GM18909 (cell line): Measurements from ENCODE around the gene SORCS2.

ENCODE experiments used
- ATAC-seq: cut with Tn5 transposase; IDR thresholded peaks from one replicate; pipeline ENCODE4 v1.9.1; 2021; ENCODE audit warnings: mild to moderate bottlenecking; ENCODE audit not compliant: unreplicated experiment, poor library complexity

Gene SORCS2

DNA sequence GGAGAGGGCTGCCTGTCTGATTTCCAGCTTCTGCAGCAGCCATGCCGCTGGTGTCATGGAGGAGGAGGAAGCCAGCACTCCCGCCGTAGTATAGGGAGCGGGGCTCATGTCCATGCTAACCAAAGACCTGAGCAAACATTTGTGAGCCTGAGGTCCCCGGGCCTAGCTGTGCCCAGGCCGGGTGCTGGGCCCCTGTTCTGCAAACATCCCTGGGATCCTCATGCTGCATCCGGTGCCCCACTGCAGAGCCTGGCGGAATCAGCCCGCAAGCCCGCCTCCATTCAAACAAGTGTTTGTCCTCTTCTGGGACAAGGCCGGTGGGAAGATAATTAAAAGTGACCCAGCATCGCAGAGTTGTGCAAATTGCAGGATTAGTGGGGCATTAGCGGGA is 106.3 kb downstream of the SORCS2 start:
- no peak for ATAC-seq

DNA sequence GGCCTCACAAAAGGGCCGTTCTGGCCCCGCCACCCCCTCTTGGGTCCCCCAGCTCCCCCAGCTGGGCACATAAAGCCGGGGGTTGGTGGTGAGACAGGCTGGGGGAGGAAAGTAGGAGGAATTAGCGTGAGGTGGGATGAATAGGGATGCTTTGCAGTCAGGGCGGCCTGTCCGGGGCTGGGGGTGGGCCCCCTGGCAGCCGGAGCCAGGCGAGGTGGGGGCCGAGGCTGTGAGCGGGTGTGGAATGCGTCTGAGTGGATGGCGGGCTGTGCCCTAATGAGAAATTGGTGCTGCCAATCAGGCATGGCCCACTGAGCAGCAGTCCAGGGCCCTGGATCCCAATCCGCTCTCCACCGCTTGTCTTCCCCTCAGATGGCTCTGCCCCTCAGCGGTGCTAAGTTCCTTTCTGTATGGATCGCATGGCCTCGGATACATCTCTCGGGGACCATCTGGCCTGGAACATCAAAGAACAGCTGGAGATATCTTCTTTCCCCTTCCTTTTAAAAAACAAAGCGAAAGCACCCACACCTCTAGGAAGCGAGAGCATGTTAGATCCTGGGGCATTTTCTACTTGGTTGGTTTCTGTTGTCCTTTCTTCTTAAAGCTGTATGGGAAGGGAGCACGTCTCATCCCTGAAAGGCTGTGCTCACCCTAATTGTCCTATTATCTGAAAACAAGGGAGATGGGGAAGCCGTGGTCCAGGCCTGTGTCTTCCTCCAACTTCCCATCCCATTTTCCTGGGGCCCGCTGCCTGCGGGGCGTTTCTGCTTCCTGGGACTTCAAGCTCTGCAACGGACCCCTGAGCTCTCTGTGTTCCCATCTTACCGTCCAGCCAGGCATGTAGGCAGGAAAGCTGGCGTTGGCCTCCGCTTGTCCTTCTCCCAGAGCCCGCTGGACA is 106.9 kb downstream of the SORCS2 start:
- ATAC-seq: no peak

- no peak for ATAC-seq
These were observed 107.8 kb downstream of the SORCS2 start for GRCh38 chr4:7299908-7300710.

- ATAC-seq: no peak
These were observed 108.4 kb downstream of the SORCS2 start for GRCh38 chr4:7300711-7301095.

DNA sequence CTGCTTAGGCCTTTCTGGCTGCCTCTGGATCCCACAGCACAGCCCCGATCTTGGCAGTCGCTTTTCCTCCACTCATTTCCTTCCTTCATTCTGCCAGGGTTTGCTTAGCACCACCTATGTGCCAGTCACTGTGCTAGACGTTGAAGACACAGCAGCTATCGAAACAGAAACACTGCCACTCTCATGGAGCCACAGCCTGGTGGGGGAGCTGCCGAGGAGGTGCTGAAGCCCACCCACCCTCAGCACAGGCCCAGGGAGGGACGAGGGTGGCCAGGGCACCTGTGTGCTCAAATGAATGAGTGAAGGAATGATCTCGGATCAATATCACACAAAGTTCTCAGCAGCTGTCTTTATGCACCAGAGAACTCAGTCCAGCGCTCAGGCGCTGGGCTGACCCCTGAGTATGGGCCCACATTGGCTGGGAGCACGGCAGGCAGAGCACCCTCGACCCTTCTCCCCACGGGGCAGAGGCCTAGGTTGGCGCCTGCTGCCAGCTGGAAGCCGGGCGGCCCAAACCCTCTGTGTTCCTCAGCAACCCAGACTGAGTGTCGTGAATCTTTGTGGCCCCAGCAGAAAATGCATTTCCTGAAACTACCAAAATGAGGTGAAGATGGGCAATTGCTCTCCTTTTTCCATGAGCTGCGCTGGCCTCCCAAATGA is 108.9 kb downstream of the SORCS2 start:
- ATAC-seq: no peak

GRCh38 chr4:7301846-7302630 is 109.7 kb downstream of the SORCS2 start:
- no peak for ATAC-seq

DNA sequence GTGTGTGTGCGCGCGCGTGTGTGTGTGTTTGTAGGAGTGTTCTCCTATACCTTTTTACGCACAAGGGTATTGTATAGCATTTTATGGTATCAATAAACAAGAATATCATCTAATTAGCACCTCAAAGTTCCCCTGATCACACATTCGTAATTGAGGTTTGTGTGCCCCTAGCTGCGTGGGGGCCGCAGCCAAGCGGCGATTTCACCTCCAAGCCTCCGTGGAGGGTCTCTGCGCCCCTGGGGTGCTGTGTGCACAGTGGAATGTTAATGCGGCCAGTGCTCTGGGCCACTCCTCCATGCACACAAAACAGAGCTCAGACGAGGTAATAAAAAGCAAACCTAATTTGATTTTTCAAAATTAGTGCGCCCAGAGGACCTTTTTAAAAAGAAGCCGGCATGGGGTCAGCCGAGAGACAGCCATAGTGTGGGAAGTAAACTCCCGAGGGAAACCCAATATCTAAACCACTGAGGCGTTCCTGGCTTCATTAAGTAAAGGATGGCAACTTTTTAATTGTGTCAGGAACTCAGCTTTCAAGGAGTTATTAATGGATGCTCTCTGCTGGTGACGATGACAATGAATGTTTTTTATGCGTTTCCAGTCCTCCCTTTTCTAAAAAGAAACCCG is 110.6 kb downstream of the SORCS2 start:
- ATAC-seq: no peak

- no peak for ATAC-seq
These were observed 111.2 kb downstream of the SORCS2 start for GRCh38 chr4:7303561-7303960.

DNA sequence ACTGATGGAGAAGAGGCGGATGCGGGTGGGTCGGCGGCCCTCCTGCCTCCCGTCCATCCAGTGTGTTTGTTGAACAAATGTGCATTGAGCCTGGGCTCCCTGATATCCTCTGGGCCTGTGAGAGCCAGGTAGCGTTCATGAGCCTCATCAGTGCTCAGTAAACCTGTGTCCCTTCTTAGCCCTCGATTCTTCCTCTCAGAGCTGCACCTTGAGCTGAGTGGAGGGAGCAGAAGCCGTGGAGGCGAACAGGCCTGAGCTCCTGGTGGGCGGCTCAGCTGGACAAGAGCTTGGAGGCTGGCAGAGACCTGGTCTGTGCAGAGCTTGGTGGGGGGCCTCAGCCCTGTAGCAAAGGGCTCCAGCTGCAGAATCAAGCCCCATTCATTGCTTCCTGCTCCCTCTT is 112.1 kb downstream of the SORCS2 start:
- no peak for ATAC-seq

DNA sequence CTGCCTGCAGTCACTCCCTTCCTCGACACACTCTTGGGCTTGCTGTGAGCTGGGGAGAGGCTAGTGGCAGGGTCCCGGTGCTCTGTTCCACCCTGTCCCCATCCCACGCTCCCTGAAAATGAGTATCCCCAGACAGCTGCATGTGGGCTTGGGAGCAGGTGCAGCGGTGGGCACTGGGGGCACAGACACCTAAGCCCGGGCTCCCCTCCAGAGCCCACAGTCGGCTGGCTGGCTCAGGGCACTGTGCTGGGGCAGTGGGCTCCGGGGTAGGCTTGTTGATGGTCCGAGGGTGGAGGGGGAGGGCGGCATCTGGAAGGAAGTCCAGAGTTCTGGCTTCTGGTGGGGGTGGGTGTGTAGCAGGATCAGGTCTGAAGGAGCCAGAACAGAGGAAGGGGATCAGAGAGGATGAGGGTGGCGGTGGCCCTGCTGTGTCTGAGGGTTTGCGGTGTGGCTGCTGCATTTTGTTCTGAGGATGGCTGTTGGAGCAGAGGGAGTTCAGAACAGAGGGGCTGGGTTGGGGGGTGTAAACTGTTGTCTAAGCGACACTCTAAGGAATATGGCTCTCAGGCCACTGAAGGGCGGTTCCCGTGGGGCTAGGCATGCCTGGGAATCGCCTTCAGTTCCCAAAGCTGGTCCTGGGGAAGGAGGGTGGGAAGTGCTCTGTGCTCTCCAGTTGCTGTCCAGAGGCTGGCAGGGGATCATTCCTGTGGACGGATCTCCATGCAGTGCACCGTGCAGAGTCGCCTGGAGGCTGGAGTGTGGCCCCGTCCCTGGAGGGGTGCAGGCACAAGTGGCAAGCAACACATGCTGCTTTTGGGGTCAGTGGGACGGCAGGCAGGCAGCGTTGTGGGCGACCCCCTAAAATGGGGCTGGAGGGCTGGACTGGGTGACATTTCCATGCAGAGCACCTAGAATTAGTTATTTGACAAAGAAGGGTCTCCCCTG is 114.0 kb downstream of the SORCS2 start:
- ATAC-seq: no peak

DNA sequence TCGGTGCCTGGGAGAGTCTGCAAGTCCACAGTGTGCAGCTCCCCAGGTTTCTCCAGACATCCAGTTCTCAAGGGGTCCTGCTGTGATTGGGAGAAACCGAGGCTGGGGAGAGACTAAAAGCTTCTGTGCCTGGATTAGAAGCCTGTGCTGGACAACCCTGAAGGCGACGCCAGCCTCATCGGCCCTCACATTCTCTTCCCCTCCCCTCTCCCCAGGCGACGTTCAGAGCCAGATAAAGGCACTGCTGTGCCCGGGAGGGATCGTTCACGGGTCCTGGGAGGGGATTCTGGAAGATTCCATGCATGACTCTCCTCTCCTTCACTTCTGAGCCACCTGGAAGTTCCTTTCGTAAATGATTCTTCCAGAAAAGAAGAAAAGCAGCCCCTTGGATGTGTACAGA is 114.6 kb downstream of the SORCS2 start:
- no peak for ATAC-seq

GRCh38 chr4:7307394-7308099 is 115.2 kb downstream of the SORCS2 start:
- ATAC-seq: no peak

DNA sequence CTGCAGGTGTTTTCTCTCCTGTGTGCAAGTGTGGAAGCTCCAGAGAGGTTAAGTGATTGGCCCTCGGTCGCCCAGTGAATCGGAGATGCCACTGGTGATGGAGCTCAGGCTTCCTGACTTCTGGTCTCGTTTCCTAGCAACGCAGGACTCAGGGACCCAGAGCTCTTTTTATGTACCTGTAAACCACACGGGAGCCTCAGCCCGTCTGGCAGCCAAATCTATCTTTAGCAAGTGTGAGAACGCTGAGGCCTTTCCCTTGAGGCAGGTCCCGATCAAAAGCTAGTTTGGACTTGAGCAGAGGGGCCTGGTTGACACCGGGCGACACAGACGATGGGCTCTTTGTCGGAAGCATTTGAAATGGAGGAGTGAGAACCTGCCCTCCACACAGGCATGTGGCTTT is 116.8 kb downstream of the SORCS2 start:
- ATAC-seq: no peak

GRCh38 chr4:7309636-7310390 is 117.5 kb downstream of the SORCS2 start:
- no peak for ATAC-seq

- no peak for ATAC-seq
These were observed 118.1 kb downstream of the SORCS2 start for GRCh38 chr4:7310451-7310850.

DNA sequence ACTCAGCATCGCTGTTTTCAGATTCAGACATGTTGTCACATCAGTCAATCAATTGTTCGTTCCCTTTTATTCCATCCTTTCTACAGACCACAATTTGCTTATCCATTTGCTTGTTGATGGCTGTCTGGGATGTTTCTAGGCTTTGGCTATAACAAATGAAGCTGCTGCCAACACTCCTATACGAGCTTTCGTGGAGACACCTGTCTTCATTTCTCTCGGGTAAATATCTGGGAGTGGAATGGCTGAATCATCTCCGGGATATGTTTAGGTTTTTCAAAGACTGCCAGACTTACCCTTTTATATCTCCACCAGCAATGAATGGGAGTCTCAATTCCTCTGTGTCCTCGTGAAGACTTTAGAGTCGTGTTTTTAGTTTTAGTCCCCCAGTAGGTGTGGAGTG is 118.9 kb downstream of the SORCS2 start:
- ATAC-seq: no peak

DNA sequence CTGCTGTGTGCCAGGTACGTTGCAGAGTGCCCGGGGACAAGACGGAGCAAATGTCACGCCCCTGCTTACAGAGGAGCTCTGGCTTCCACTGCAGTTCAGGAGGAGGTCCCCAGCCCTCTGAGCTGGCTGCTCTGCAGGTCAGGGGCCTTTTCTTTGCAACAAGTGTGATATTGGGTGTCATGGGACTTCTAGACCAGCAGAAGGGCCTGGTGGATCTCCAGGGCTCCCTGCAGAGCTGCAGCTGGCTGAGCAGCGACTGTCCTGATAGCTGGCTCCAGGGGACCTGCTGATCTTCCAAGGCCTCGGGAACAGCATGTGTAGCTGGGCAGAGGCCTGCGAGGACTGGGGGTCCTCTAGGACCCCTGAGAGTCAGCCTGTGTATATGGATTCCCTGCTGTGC is 120.4 kb downstream of the SORCS2 start:
- no peak for ATAC-seq
